HG03460 (cell line): Measurements from ENCODE around the gene SYNPR.
A peak's percentile ranks its signal among the peaks of the same experiment; 100 is the strongest.

Source experiments
- ATAC-seq: cut with Tn5 transposase; IDR thresholded peaks from one replicate; pipeline ENCODE4 v1.9.1; 2021; ENCODE audit not compliant: unreplicated experiment

Gene SYNPR

GRCh38 chr3:63303238-63303637, 25.1 kb downstream of the SYNPR start:
- ATAC-seq: no peak

DNA sequence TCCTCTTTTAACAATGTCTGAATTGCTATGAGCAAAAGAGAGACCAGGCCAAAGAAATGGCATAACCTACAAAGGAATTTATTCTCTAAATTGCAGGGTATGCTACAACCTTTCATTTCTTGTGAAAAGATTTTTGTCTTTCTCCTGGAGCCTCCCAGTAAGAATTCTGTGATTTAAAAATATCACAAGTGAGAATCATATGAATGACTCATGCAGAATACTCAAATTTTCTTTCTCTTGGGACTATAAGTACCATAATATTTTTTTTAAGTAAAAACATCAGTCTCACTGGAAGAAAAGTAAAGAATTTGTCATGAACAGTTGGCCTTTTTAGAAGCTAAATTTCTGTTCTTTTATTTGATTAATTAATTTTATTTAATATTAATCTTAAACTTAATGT, 26.3 kb downstream of the SYNPR start:
- no peak for ATAC-seq

- no peak for ATAC-seq
Measured at GRCh38 chr3:63308072-63308471, 30.0 kb downstream of the SYNPR start.

GRCh38 chr3:63309768-63310167, 31.7 kb downstream of the SYNPR start:
- no peak for ATAC-seq

- no peak for ATAC-seq
Measured at GRCh38 chr3:63323766-63324165, 45.7 kb downstream of the SYNPR start.

DNA sequence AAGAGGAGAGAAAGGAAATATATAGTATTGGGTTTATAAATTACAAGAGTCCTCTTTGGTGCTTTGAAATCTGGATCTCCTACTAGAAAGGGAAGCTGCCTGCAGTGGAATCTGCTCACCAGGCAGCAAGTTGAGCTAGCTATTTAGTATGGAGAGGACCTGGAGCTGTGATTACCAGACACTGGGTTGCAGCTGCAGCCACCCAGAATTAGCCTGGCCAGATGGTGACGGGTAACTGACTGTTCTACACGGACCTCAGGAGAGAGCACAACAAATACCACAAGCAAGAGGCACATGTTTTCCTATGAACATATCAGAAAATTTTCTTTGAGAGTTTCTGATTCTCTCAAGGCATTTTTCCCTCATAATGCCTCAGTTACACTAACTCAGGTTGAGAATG, 46.5 kb downstream of the SYNPR start:
- no peak for ATAC-seq

- ATAC-seq: no peak
Measured at GRCh38 chr3:63325386-63325785, 47.3 kb downstream of the SYNPR start.

GRCh38 chr3:63328365-63328764, 50.3 kb downstream of the SYNPR start:
- ATAC-seq: no peak

- no peak for ATAC-seq
Measured at GRCh38 chr3:63331520-63331919, 53.4 kb downstream of the SYNPR start.

DNA sequence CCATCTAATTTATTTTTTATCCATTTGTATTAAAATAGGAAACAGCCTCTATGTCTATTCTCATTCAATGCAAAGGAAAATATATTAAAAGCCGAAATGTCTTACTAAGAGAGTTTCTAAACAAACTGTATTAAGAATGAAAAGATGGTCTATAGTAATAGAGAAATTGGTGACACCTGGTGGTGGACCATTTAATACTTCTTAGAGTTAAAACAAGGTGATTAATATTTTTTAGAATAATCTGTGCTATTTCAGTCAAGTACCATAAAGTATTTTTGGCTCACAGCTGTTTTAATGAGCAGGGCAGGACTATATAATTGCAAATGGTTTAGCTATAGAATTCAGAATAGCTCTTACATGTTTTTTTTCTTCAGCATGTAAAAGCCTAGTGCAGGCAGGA, 55.7 kb downstream of the SYNPR start:
- ATAC-seq: no peak

DNA sequence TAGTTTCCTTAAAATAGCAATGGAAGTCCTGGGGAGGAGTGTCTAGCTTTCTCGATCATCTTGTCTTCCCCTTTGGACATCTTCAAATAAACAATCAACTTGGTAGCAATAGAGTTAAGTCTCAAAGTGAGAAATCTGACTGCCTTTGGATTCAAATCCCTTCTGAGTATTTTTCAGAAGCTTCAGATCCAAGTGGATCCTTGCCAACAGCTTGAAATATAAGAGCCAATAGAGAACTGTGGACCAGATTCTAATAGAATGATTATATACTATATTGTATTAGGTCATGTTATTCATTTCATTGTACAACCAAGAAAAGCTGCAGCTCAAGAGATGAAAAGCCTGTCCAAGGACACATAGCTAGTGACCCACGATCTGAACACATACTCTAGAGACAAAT, 60.2 kb downstream of the SYNPR start:
- ATAC-seq: no peak

- ATAC-seq: peak; percentile 64
Measured at GRCh38 chr3:63343674-63344073, 65.6 kb downstream of the SYNPR start.

DNA sequence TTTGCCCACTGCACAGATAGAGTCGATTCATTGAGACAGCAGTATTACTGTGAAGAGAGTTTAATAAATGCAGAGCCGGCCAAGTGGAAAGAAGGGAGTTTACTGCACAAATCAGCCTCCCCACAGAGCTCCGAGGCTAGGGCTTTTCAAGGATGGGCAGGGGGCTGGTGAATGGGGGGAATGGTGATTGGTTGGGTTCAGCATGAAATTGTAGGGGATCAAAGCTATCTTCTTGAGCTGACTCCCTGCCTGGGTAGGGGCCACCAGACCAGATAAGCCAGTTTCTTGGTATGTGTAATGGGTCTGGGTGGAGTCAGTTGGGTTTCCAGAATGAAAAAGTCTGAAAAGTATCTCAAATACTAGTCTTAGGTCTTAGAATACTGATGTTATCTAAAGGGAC, 66.6 kb downstream of the SYNPR start:
- no peak for ATAC-seq

DNA sequence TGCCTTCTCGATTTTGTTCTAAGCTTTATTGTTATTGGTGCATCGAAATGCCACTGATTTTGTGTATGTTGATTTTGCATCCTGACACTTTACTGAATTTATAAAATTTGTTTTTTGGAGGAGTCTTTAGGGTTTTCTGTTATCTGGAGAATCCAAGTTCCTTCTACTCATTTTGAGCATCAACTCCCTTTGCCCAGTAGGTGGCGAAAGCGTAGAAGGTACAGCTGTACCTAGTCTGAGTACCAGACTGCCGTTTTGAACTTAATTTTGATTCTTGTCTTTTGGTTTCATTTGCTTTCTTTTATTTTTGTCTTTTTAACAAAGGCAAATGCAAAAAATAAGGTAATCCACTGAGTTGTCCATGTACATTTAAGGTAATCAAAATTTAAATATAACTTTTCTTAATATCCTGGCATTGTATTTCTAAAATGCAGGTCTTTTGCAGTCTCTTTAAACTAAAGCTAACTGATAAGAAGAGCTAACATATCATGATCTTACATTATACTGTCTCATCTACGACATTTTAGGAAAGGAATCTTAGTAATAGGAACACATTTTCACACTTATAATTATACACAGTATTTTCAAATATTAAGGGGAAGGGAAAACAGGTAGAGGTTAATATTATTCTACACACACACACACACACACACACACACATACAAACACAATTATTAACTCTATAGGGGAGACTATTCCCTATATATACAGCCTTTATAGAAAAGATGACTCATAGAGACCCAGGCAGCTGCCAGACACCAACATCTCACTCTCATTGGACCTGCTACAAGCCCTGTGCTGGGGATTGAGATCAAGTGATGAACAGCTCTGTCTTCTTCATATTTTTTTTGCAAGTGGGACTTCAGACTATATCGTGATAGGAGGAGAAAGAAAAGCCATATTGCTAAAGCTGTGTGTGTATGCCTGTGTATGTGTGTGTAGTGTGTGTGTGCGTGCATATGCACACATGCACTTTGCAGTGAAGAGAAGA, 71.8 kb downstream of the SYNPR start:
- no peak for ATAC-seq

- ATAC-seq: peak; percentile 87
Measured at GRCh38 chr3:63351159-63352007, 73.3 kb downstream of the SYNPR start.

GRCh38 chr3:63352008-63352279, 73.8 kb downstream of the SYNPR start:
- ATAC-seq: no peak

DNA sequence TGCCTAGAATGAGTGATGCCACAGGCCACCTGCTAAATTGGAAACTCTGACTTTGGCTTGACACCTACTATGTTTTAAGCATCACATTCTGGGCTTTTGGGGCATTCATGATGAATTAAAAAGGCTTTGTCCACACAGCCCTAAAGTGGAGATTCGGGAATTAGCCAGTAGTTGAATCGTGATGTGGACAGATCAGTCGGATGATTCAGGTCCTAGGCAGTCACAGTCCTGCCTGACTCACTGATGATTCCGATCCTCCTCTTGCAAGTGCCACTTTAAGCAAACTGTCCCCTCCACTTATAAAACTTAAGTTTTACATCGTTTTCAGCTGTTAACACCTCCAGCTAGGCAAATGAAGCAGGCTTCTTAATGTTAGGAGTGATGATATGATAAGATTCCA, 75.3 kb downstream of the SYNPR start:
- no peak for ATAC-seq

GRCh38 chr3:63354160-63354559, 76.1 kb downstream of the SYNPR start:
- ATAC-seq: no peak

DNA sequence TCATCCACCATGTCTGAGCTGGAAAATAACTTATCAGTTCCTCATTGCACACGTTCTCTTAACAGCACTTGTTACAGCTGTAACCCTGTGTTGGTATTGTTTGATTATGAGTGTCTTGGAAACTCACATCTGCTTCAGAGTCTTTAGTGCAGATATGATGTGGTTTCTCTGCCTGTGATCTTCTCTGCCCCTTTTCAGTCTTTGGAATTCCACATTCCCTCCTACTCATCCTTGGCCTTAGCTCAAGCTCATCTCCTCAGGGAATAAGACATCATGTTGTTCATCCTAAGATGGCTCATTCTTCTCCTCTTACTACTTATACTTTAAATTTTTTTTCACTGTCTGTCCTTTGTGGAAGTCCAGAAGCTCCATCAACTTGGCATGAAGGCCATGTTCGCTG, 77.7 kb downstream of the SYNPR start:
- ATAC-seq: no peak

DNA sequence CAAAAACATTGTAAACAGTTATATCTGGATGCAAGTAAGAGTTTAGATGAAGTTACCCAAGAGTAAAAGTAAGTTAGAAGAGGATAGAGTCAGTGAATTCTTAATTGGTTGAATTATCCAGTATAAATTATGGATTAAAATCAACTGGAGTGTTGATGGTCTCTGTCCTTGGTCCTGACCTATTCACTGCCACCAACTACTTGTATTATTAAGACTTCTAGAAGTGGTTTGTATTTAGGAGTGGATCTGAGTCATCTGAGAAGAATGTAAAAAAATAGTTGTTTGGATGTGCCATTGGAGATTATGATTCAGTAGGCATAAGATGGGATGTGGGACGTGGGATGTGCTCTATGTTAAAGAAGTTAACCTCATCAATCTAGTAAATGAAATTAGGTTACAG, 86.4 kb downstream of the SYNPR start:
- no peak for ATAC-seq

- no peak for ATAC-seq
Measured at GRCh38 chr3:63364910-63365309, 86.8 kb downstream of the SYNPR start.

GRCh38 chr3:63365671-63366070, 87.6 kb downstream of the SYNPR start:
- ATAC-seq: no peak
